ENCODE results near the gene TFF2. TPM values are rescaled to one million over a fixed set of nuclear protein-coding genes. Genes with fewer than 3 reads are reported as not detected.

TFF2 gene
- polyA plus RNA-seq, 1 of the 3 experiments (the other 2 are of a cell fraction) = not detected

GRCh38 chr21:42319376-42319775 is 31.4 kb downstream of the TFF2 start:
- no peak for DNase-seq
- CTCF ChIA-PET = interaction anchor here (2.3 kb wide), 1 partner anchor 9 kb away, joined by 12 read pairs; no protein-coding TSS in a partner anchor
- H3K79me2 ChIP-seq (ENCODE audit: insufficient read depth) = no peaks in the 10 kb centered on the region

DNA sequence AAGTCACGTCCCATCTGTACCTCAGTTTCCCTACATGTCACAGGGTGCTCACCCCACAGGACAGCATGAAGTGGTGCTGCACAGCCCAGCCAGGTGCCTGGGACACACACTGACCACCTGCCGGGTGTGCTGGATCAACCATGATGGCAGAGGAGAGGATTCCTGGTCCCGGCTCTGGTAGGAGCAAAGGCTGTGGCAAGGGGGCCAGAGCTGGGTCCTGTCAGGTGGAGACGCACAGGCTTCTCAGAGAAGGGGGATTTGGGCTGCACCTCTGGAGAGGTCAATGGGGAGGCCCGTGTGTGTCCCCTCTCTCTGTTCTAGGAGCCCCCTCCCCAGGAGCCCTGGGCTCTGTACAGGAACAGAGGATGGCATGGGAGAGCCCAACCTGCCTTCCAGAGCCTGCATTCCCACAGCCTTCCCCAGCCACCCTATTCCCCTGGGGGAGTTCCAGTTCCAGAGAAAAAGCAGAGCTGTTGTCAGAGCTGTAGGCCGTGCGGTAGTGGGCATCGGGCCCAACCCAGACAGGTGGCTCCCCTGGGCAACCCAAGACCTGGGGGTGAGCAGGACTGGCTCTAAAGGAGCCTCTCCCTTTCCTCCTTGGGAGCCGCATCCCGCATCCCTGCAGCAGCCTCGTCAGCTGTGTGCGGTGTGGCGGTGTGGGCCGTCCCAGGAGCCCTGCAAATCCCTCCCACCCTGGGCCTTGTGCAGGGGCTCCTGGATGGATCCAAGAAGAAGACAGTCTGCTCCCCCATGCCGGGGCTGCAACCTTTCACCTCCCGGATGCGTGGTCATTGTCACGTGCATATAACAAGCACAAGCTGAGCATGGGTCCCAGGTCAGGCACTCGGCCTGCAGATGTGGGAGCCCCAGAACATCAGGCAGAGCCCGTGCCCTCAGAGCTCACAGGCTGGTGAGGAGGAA is 32.7 kb downstream of the TFF2 start:
- CTCF ChIA-PET = interaction anchor here (2.3 kb wide), 1 partner anchor 8 kb away, joined by 12 read pairs; no protein-coding TSS in a partner anchor
- H3K9ac ChIP-seq = no peak overlapping the region
- H3K4me1 ChIP-seq (ENCODE audit: control insufficient read depth in 1 of 2, insufficient read depth in 2 of 2, low read depth in 1 of 2, low read length in 1 of 2) = no peaks in the 10 kb centered on the region; a peak in 1 of 4 replicates
- no peaks in the 10 kb centered on the region for H3K36me3 ChIP-seq (replicated peaks in 1 of 2; ENCODE audit: control insufficient read depth in 1 of 2, insufficient read depth in 2 of 2, low read length in 1 of 2)
- H3K27ac ChIP-seq (ENCODE audit: low read depth in 2 of 2, low read length in 1 of 2) = no peak overlapping the region
- H3F3A ChIP-seq (replicated peaks; ENCODE audit: insufficient read depth) = no peaks in the 10 kb centered on the region
- no peaks in the 10 kb centered on the region for H3K9me2 ChIP-seq
- 47% methylated on average over 7 of the region's 20 CpGs for WGBS (ENCODE audit: low lambda C conversion rate)
- H3K79me2 ChIP-seq (ENCODE audit: insufficient read depth) = no peaks in the 10 kb centered on the region
- H3K27me3 ChIP-seq (ENCODE audit: insufficient read depth) = no peaks in the 10 kb centered on the region
- H2AFZ ChIP-seq (ENCODE audit: low read depth) = no peak overlapping the region
- no peaks in the 10 kb centered on the region for H4K20me1 ChIP-seq (ENCODE audit: insufficient read depth)
- no peaks in the 10 kb centered on the region for H3K9me3 ChIP-seq
- TF ChIP-seq NRF1 (IDR thresholded peaks at IDR 0.05; ENCODE audit: low read depth, low read length) (no peak), GATA2 (CRISPR knock-in tag; IDR thresholded peaks at IDR 0.05) (no peak), FOXJ3 (CRISPR knock-in tag; IDR thresholded peaks at IDR 0.05) (no peak), TEAD4 (IDR thresholded peaks at IDR 0.05; ENCODE audit: borderline replicate concordance, insufficient read depth) (no peak), PBX3 (IDR thresholded peaks at IDR 0.05) (no peak), JUND (IDR thresholded peaks at IDR 0.05) (no peak), POLR2AphosphoS5 (IDR thresholded peaks at IDR 0.05; ENCODE audit: low read depth, low read length) (no peak)
- TF ChIP-seq, protein P1, sequence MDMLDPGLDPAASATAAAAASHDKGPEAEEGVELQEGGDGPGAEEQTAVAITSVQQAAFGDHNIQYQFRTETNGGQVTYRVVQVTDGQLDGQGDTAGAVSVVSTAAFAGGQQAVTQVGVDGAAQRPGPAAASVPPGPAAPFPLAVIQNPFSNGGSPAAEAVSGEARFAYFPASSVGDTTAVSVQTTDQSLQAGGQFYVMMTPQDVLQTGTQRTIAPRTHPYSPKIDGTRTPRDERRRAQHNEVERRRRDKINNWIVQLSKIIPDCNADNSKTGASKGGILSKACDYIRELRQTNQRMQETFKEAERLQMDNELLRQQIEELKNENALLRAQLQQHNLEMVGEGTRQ (IDR thresholded peaks at IDR 0.05; ENCODE audit: borderline replicate concordance, low read depth, low read length) = no peak
- H3K4me3 ChIP-seq (ENCODE audit: low read depth in 2 of 2, low read length in 1 of 2) = no peak overlapping the region
- no peak for DNase-seq
- H3K4me2 ChIP-seq = no peak overlapping the region
- POLR2A ChIA-PET = no interaction called here

More at GRCh38 chr21:42319376-42319775, 31.4 kb downstream of the TFF2 start:
- no peak for TF ChIP-seq RCOR1 (IDR thresholded peaks at IDR 0.05; ENCODE audit: low read length)
- no peak for TF ChIP-seq ELF1 (IDR thresholded peaks at IDR 0.05)
- TF ChIP-seq MAX (IDR thresholded peaks at IDR 0.05; ENCODE audit: low read depth) = no peak
- Histone ChIP-seq H3K9ac (no peak overlapping the region), H4K20me1 (ENCODE audit: insufficient read depth) (no peaks in the 10 kb centered on the region), H3K4me3 (ENCODE audit: low read depth in 2 of 2, low read length in 1 of 2) (no peak overlapping the region), H3K4me2 (no peak overlapping the region), H2AFZ (ENCODE audit: low read depth) (no peak overlapping the region), H3K36me3 (replicated peaks in 1 of 2; ENCODE audit: control insufficient read depth in 1 of 2, insufficient read depth in 2 of 2, low read length in 1 of 2) (no peaks in the 10 kb centered on the region), H3K9me2 (no peaks in the 10 kb centered on the region), H3K9me3 (no peaks in the 10 kb centered on the region), H3K4me1 (ENCODE audit: control insufficient read depth in 1 of 2, insufficient read depth in 2 of 2, low read depth in 1 of 2, low read length in 1 of 2) (no peaks in the 10 kb centered on the region), H3K27ac (ENCODE audit: low read depth in 2 of 2, low read length in 1 of 2) (no peak overlapping the region), H3F3A (replicated peaks; ENCODE audit: insufficient read depth) (no peaks in the 10 kb centered on the region), H3K27me3 (ENCODE audit: insufficient read depth) (no peaks in the 10 kb centered on the region)
- WGBS (ENCODE audit: low lambda C conversion rate) = 45% methylated on average over 4 of the region's 10 CpGs
- POLR2A ChIA-PET = no interaction called here

Measured in SK-N-SH (cell line).